ENCODE data around the gene ZMAT1. TPM values are rescaled to one million over a fixed set of nuclear protein-coding genes. Genes with fewer than 3 reads are reported as not detected.

Gene ZMAT1
- total RNA-seq, 1 donor from 2014 or later = 13.4 TPM

- Mint-ChIP-seq H3K27ac (no peak overlapping the region), H3K36me3 (no peaks in the 10 kb centered on the region), H3K9me3 (peaks cover 48% of the 10 kb centered on the region), H3K27me3 (ENCODE audit: low read depth) (no peaks in the 10 kb centered on the region), H3K4me3 (no peak overlapping the region), H3K4me1 (no peaks in the 10 kb centered on the region)
- no peak for DNase-seq (ENCODE audit: low spot score in 2 of 2, unreplicated experiment in 2 of 2)
- TF ChIP-seq CTCF (IDR thresholded peaks at IDR 0.05; ENCODE audit: unreplicated experiment) = no peak
Observed at GRCh38 chrX:101956556-101956955, 24.7 kb upstream of the ZMAT1 start.

- no peaks in the 10 kb centered on the region for H3K36me3 Mint-ChIP-seq
- no peak overlapping the region for H3K27ac Mint-ChIP-seq
- TF ChIP-seq CTCF (IDR thresholded peaks at IDR 0.05; ENCODE audit: unreplicated experiment) = no peak
- no peak for DNase-seq (ENCODE audit: low spot score in 2 of 2, unreplicated experiment in 2 of 2)
- no peaks in the 10 kb centered on the region for H3K27me3 Mint-ChIP-seq (ENCODE audit: low read depth)
- H3K9me3 Mint-ChIP-seq = peaks cover 56% of the 10 kb centered on the region
- H3K4me1 Mint-ChIP-seq = no peaks in the 10 kb centered on the region
- no peak overlapping the region for H3K4me3 Mint-ChIP-seq
Observed at GRCh38 chrX:101950581-101950980, 18.8 kb upstream of the ZMAT1 start.

- H3K36me3 Mint-ChIP-seq = no peaks in the 10 kb centered on the region
Observed at GRCh38 chrX:101932249-101932570, 383 bp upstream of the ZMAT1 start.

GRCh38 chrX:101931136-101931487, 715 bp downstream of the ZMAT1 start:
- H3K9me3 Mint-ChIP-seq = peaks cover 14% of the 10 kb centered on the region
- H3K36me3 Mint-ChIP-seq = no peaks in the 10 kb centered on the region
- no peaks in the 10 kb centered on the region for H3K27me3 Mint-ChIP-seq (ENCODE audit: low read depth)
- H3K4me3 Mint-ChIP-seq = peak overlapping the region; percentile 68
- TF ChIP-seq CTCF (IDR thresholded peaks at IDR 0.05; ENCODE audit: unreplicated experiment) = no peak
- no peak for DNase-seq (ENCODE audit: low spot score in 2 of 2, unreplicated experiment in 2 of 2)
- peaks cover 4% of the 10 kb centered on the region for H3K4me1 Mint-ChIP-seq
- peak overlapping the region; percentile 64 for H3K27ac Mint-ChIP-seq

More at GRCh38 chrX:101932249-101932570, 383 bp upstream of the ZMAT1 start:
- Mint-ChIP-seq H3K4me3 (peak overlapping the region; percentile 67), H3K9me3 (peaks cover 14% of the 10 kb centered on the region), H3K27ac (peak overlapping the region; percentile 87), H3K27me3 (ENCODE audit: low read depth) (no peaks in the 10 kb centered on the region), H3K4me1 (peaks cover 4% of the 10 kb centered on the region)
- no peak for DNase-seq (ENCODE audit: low spot score in 2 of 2, unreplicated experiment in 2 of 2)
- no peak for TF ChIP-seq CTCF (IDR thresholded peaks at IDR 0.05; ENCODE audit: unreplicated experiment)

GRCh38 chrX:101925733-101926132, 6.1 kb downstream of the ZMAT1 start:
- TF ChIP-seq CTCF (IDR thresholded peaks at IDR 0.05; ENCODE audit: unreplicated experiment) = no peak
- Mint-ChIP-seq H3K4me1 (no peaks in the 10 kb centered on the region), H3K27me3 (ENCODE audit: low read depth) (no peaks in the 10 kb centered on the region), H3K27ac (no peak overlapping the region), H3K9me3 (peaks cover 19% of the 10 kb centered on the region), H3K36me3 (no peaks in the 10 kb centered on the region), H3K4me3 (no peak overlapping the region)
- DNase-seq (ENCODE audit: low spot score in 2 of 2, unreplicated experiment in 2 of 2) = no peak

GRCh38 chrX:101918751-101919150, 13.1 kb downstream of the ZMAT1 start:
- Mint-ChIP-seq H3K27ac (no peak overlapping the region), H3K9me3 (peaks cover 60% of the 10 kb centered on the region), H3K4me3 (no peak overlapping the region), H3K4me1 (no peaks in the 10 kb centered on the region), H3K27me3 (ENCODE audit: low read depth) (no peaks in the 10 kb centered on the region), H3K36me3 (no peaks in the 10 kb centered on the region)
- DNase-seq (ENCODE audit: low spot score in 2 of 2, unreplicated experiment in 2 of 2) = no peak
- TF ChIP-seq CTCF (IDR thresholded peaks at IDR 0.05; ENCODE audit: unreplicated experiment) = no peak

Data from mesothelial cell of epicardium (in vitro differentiated cells).